ENCODE measurements around the gene ADAMTS9. TPM values are rescaled to one million over a fixed set of nuclear protein-coding genes. Genes with fewer than 3 reads are reported as not detected.

Gene ADAMTS9
- total RNA-seq, 4 donors from 2014 or later, result 6.3 to 20.1 (median 13.0) TPM

GRCh38 chr3:64647825-64648224 lies 40.0 kb downstream of the ADAMTS9 start:
- intact Hi-C loops (cut with DNase I; ENCODE audit: low total_unique reads) (no loop called here), in situ Hi-C loops (cut with MboI; ENCODE audit: low pct_ligation_motif_present in 1 of 4, low pct_unique_long_range_greater_than_20kb in 1 of 4, low sequenced_read_pairs in 3 of 4) (no loop called here)
- no peak overlapping the region for H3K27ac ChIP-seq
- no peaks in the 10 kb centered on the region for H3K9me3 ChIP-seq
- DNase-seq, result no peak
- TF ChIP-seq POLR2AphosphoS5 (IDR thresholded peaks at IDR 0.05), result no peak
- TF ChIP-seq EP300 (IDR thresholded peaks at IDR 0.05; ENCODE audit: low read depth), result no peak
- TF ChIP-seq CTCF (IDR thresholded peaks at IDR 0.05), result no peak
- TF ChIP-seq POLR2A (IDR thresholded peaks at IDR 0.05), result no peak
- 94 to 100% methylated on average over 1 to 7 of the region's 7 CpGs for WGBS, 2 donors (ENCODE audit: low coverage in 1 of 2)
- no peaks in the 10 kb centered on the region for H3K27me3 ChIP-seq
- peaks cover 0 to 28% (median 4%) of the 10 kb centered on the region in 4 donors for H3K4me1 ChIP-seq
- no peak overlapping the region for H3K4me3 ChIP-seq
- H3K36me3 ChIP-seq, result no peaks in the 10 kb centered on the region

- Histone ChIP-seq H3K27ac (peak overlapping the region in 3 of 4 donors; percentile 13 to 20 (median 15)), H3K36me3 (no peaks in the 10 kb centered on the region), H3K27me3 (no peaks in the 10 kb centered on the region), H3K9me3 (no peaks in the 10 kb centered on the region), H3K4me1 (peaks cover 0 to 19% (median 10%) of the 10 kb centered on the region in 4 donors), H3K4me3 (no peak overlapping the region)
- intact Hi-C loops (cut with DNase I; ENCODE audit: low total_unique reads) (no loop called here), in situ Hi-C loops (cut with MboI; ENCODE audit: low pct_ligation_motif_present in 1 of 4, low pct_unique_long_range_greater_than_20kb in 1 of 4, low sequenced_read_pairs in 3 of 4) (no loop called here)
- no peak for DNase-seq
- no peak for TF ChIP-seq POLR2A (IDR thresholded peaks at IDR 0.05)
- no peak for TF ChIP-seq CTCF (IDR thresholded peaks at IDR 0.05)
- no peak for TF ChIP-seq POLR2AphosphoS5 (IDR thresholded peaks at IDR 0.05)
- TF ChIP-seq EP300 (IDR thresholded peaks at IDR 0.05; ENCODE audit: low read depth), result no peak
Observed at GRCh38 chr3:64645243-64645642, 42.6 kb downstream of the ADAMTS9 start.

- intact Hi-C loops (cut with DNase I; ENCODE audit: low total_unique reads), result no loop called here
- Histone ChIP-seq H3K4me3 (no peak overlapping the region), H3K27me3 (no peaks in the 10 kb centered on the region), H3K4me1 (peaks cover 0 to 12% (median 7%) of the 10 kb centered on the region in 4 donors), H3K27ac (no peak overlapping the region), H3K9me3 (no peaks in the 10 kb centered on the region), H3K36me3 (no peaks in the 10 kb centered on the region)
- WGBS, 2 donors (ENCODE audit: low coverage in 1 of 2), result 79 to 86% methylated on average over 3 of the region's 3 CpGs
- in situ Hi-C loops (cut with MboI; ENCODE audit: low pct_ligation_motif_present in 1 of 4, low pct_unique_long_range_greater_than_20kb in 1 of 4, low sequenced_read_pairs in 3 of 4), result no loop called here
- TF ChIP-seq EP300 (IDR thresholded peaks at IDR 0.05; ENCODE audit: low read depth) (no peak), CTCF (IDR thresholded peaks at IDR 0.05) (no peak), POLR2AphosphoS5 (IDR thresholded peaks at IDR 0.05) (no peak), POLR2A (IDR thresholded peaks at IDR 0.05) (no peak)
- no peak for DNase-seq
Observed at GRCh38 chr3:64644483-64644882, 43.3 kb downstream of the ADAMTS9 start.

GRCh38 chr3:64642327-64643151 lies 45.3 kb downstream of the ADAMTS9 start:
- TF ChIP-seq CTCF (IDR thresholded peaks at IDR 0.05) (no peak), POLR2A (IDR thresholded peaks at IDR 0.05) (no peak), POLR2AphosphoS5 (IDR thresholded peaks at IDR 0.05) (no peak)
- peak; percentile 21 for DNase-seq
- Histone ChIP-seq H3K27me3 (no peaks in the 10 kb centered on the region), H3K36me3 (no peaks in the 10 kb centered on the region), H3K27ac (peak overlapping the region; percentile 70 to 83 (median 78)), H3K4me3 (peak overlapping the region in 3 of 4 donors; percentile 17 to 42 (median 21)), H3K9me3 (no peaks in the 10 kb centered on the region), H3K4me1 (peaks cover 0 to 8% (median 6%) of the 10 kb centered on the region in 4 donors)
- intact Hi-C loops (cut with DNase I; ENCODE audit: low total_unique reads) (no loop called here), in situ Hi-C loops (cut with MboI; ENCODE audit: low pct_ligation_motif_present in 1 of 4, low pct_unique_long_range_greater_than_20kb in 1 of 4, low sequenced_read_pairs in 3 of 4) (no loop called here)
- WGBS, 2 donors (ENCODE audit: low coverage in 1 of 2), result 42 to 46% methylated on average over 17 to 18 of the region's 18 CpGs
